Liver (tissue), 9 donors: ENCODE measurements around the gene ZGRF1. TPM values are rescaled to one million over a fixed set of nuclear protein-coding genes. Genes with fewer than 3 reads are reported as not detected.

ENCODE experiments used
- DNase-seq: peaks from one replicate; pipeline ENCODE4 v3.0.0-alpha.2; 2017; ENCODE audit warnings: low spot score
- H3K27ac ChIP-seq, 2 donors: one replicate each; pipeline ENCODE4 v1.7.0; 2013; ENCODE audit warnings: inconsistent platforms in 2 of 2, low read length in 2 of 2, control low read depth in 1 of 2, low read depth in 1 of 2, mild to moderate bottlenecking in 1 of 2
- H3K27me3 ChIP-seq, 4 donors: one replicate each; pipeline versions ENCODE4 v1.6.1 to v1.7.0; 2013; ENCODE audit warnings: low read length in 3 of 4, inconsistent platforms in 1 of 4, mild to moderate bottlenecking in 1 of 4, moderate library complexity in 1 of 4; ENCODE audit not compliant: control insufficient read depth in 4 of 4, insufficient read depth in 4 of 4
- H3K36me3 ChIP-seq, 4 donors: one replicate each; pipeline versions ENCODE4 v1.6.1 to v1.7.0; 2013; ENCODE audit warnings: low read length in 3 of 4, mild to moderate bottlenecking in 3 of 4, low read depth in 1 of 4, moderate library complexity in 1 of 4; ENCODE audit not compliant: control insufficient read depth in 4 of 4, insufficient read depth in 3 of 4
- H3K4me1 ChIP-seq, 4 donors: one replicate each; pipeline versions ENCODE4 v1.6.1 to v1.7.0; 2013; ENCODE audit warnings: low read length in 3 of 4, mild to moderate bottlenecking in 3 of 4, moderate library complexity in 1 of 4; ENCODE audit not compliant: control insufficient read depth in 4 of 4, insufficient read depth in 4 of 4
- H3K4me3 ChIP-seq, 3 donors: one replicate each; pipeline versions ENCODE4 v1.6.1 to v1.7.0; 2013; ENCODE audit warnings: low read length in 3 of 3, control low read depth in 1 of 3, low read depth in 1 of 3, mild to moderate bottlenecking in 1 of 3
- H3K9ac ChIP-seq, 2 donors: one replicate each; pipeline ENCODE4 v1.7.0; 2013; ENCODE audit warnings: low read length in 2 of 2, mild to moderate bottlenecking in 2 of 2, moderate library complexity in 2 of 2, control low read depth in 1 of 2, low read depth in 1 of 2
- H3K9me3 ChIP-seq, 4 donors: one replicate each; pipeline versions ENCODE4 v1.6.1 to v1.7.0; 2013; ENCODE audit warnings: low read length in 3 of 4; ENCODE audit not compliant: control insufficient read depth in 4 of 4
- EGR1 ChIP-seq, 2 donors: IDR thresholded peaks; 2 replicates each; pipeline ENCODE4 v1.6.1; 2016 to 2018; ENCODE audit warnings: antibody characterized with exemption in 2 of 2, low read depth in 2 of 2
- FOXA1 ChIP-seq: IDR thresholded peaks from 2 replicates; pipeline ENCODE4 v1.6.1; 2016; ENCODE audit warnings: antibody characterized with exemption
- FOXA2 ChIP-seq: IDR thresholded peaks from 2 replicates; pipeline ENCODE4 v1.6.1; 2016; ENCODE audit warnings: antibody characterized with exemption
- GABPA ChIP-seq, 2 donors: IDR thresholded peaks in 1 of 2; conservative IDR thresholded peaks in 1 of 2; 2 replicates each; pipeline ENCODE4 v1.6.1; 2016; ENCODE audit warnings: antibody characterized with exemption in 2 of 2, mild to moderate bottlenecking in 1 of 2, moderate library complexity in 1 of 2
- HNF4A ChIP-seq, 2 donors: conservative IDR thresholded peaks; 2 replicates each; pipeline ENCODE4 v1.6.1; 2016; ENCODE audit warnings: antibody characterized with exemption in 2 of 2, mild to moderate bottlenecking in 2 of 2
- HNF4G ChIP-seq: IDR thresholded peaks from 2 replicates; pipeline ENCODE4 v1.6.1; 2016; ENCODE audit warnings: antibody characterized with exemption
- JUND ChIP-seq, 2 donors: IDR thresholded peaks; 2 replicates each; pipeline ENCODE4 v1.6.1; 2016; ENCODE audit warnings: antibody characterized with exemption in 2 of 2
- NR2F2 ChIP-seq: IDR thresholded peaks from 2 replicates; pipeline ENCODE4 v1.6.1; 2016; ENCODE audit warnings: antibody characterized with exemption
- RAD21 ChIP-seq, 2 donors: IDR thresholded peaks; 2 replicates each; pipeline ENCODE4 v1.6.1; 2016; ENCODE audit warnings: antibody characterized with exemption in 2 of 2, mild to moderate bottlenecking in 2 of 2
- REST ChIP-seq: IDR thresholded peaks from 2 replicates; pipeline ENCODE4 v1.6.1; 2016; ENCODE audit warnings: antibody characterized with exemption, mild to moderate bottlenecking
- RXRA ChIP-seq, 2 donors: IDR thresholded peaks; 2 replicates each; pipeline ENCODE4 v1.6.1; 2017 to 2018; ENCODE audit warnings: antibody characterized with exemption in 2 of 2, mild to moderate bottlenecking in 1 of 2
- SP1 ChIP-seq: IDR thresholded peaks from 2 replicates; pipeline ENCODE4 v1.6.1; 2018; ENCODE audit warnings: antibody characterized with exemption, mild to moderate bottlenecking
- TAF1 ChIP-seq: conservative IDR thresholded peaks from 2 replicates; pipeline ENCODE4 v1.6.1; 2016; ENCODE audit warnings: antibody characterized with exemption, mild to moderate bottlenecking
- YY1 ChIP-seq: IDR thresholded peaks from 2 replicates; pipeline ENCODE4 v1.6.1; 2016; ENCODE audit warnings: antibody characterized with exemption, mild to moderate bottlenecking
- ZBTB33 ChIP-seq: IDR thresholded peaks from 2 replicates; pipeline ENCODE4 v1.6.1; 2016; ENCODE audit warnings: antibody characterized with exemption
- WGBS: extraction: QIAGEN DNeasy Blood & Tissue Kit; methylation state at CpG from one replicate; pipeline ENCODE4 v1.1.7; 2013; 5-methylcytosine and 5-hydroxymethylcytosine counted together
- polyA plus RNA-seq, 2 donors: library from polyadenylated mRNA; stranded (reverse) in 1 of 2; unstranded in 1 of 2; fragments of 200-250 nt in 1 of 2; fragments of >200 nt in 1 of 2; fragmentation: Nextera tagmentation in 1 of 2; extraction: Ambion mirVana in 1 of 2; gene quantifications; one replicate each; pipeline versions ENCODE4 v1.2.1 to v1.2.3, GENCODE V29; 2013 to 2015
- total RNA-seq, 2 donors: library from RNA; depleted of rRNA; stranded (reverse); fragments of >200 nt; gene quantifications; one replicate each; pipeline ENCODE4 v1.2.3, GENCODE V29; 2014
- TF ChIP-seq, protein P1 (sequence below): IDR thresholded peaks from 2 replicates; pipeline ENCODE4 v1.6.1; 2016; ENCODE audit warnings: antibody characterized with exemption
- TF ChIP-seq, protein P2 (sequence below): IDR thresholded peaks from 2 replicates; pipeline ENCODE4 v1.6.1; 2016; ENCODE audit warnings: antibody characterized with exemption
- TF ChIP-seq, protein P3 (sequence below): fragments of 150-350 bp; IDR thresholded peaks from 2 replicates; pipeline ENCODE4 v1.5.1; 2017; ENCODE audit warnings: improper control_type of control experiment, low read depth, low read length; ENCODE audit not compliant: missing input control
- donor health status: healthy.
- donor health status: healthy.
- donor health status: healthy.
- donor health status: healthy.
- donor health status: healthy.

Gene ZGRF1
- total and polyA plus RNA-seq, 4 donors: 0.38 to 12.7 (median 2.1) TPM

GRCh38 chr4:112651641-112652040 is 14.9 kb upstream of the ZGRF1 start (continued):
- TF ChIP-seq ZBTB33 (no peak), GABPA (IDR thresholded peaks at IDR 0.05 in 1 of 2, conservative IDR thresholded peaks at IDR 0.05 in 1 of 2) (no peak)

- no peak overlapping the region for H3K9ac ChIP-seq
- peaks cover 11 to 71% (median 63%) of the 10 kb centered on the region in 4 donors for H3K36me3 ChIP-seq
- no peak for DNase-seq
- no peak overlapping the region for H3K4me3 ChIP-seq
- H3K9me3 ChIP-seq: no peaks in the 10 kb centered on the region
- no peak overlapping the region for H3K27ac ChIP-seq
- TF ChIP-seq, protein P1, sequence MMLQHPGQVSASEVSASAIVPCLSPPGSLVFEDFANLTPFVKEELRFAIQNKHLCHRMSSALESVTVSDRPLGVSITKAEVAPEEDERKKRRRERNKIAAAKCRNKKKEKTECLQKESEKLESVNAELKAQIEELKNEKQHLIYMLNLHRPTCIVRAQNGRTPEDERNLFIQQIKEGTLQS: no peak
- TF ChIP-seq, protein P2, sequence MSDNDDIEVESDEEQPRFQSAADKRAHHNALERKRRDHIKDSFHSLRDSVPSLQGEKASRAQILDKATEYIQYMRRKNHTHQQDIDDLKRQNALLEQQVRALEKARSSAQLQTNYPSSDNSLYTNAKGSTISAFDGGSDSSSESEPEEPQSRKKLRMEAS: no peak
- TF ChIP-seq GABPA (IDR thresholded peaks at IDR 0.05 in 1 of 2, conservative IDR thresholded peaks at IDR 0.05 in 1 of 2): no peak
- TF ChIP-seq YY1: no peak
- no peak for TF ChIP-seq FOXA1
- no peak for TF ChIP-seq FOXA2
- no peak for TF ChIP-seq REST
- TF ChIP-seq NR2F2: no peak
- TF ChIP-seq, protein P3, sequence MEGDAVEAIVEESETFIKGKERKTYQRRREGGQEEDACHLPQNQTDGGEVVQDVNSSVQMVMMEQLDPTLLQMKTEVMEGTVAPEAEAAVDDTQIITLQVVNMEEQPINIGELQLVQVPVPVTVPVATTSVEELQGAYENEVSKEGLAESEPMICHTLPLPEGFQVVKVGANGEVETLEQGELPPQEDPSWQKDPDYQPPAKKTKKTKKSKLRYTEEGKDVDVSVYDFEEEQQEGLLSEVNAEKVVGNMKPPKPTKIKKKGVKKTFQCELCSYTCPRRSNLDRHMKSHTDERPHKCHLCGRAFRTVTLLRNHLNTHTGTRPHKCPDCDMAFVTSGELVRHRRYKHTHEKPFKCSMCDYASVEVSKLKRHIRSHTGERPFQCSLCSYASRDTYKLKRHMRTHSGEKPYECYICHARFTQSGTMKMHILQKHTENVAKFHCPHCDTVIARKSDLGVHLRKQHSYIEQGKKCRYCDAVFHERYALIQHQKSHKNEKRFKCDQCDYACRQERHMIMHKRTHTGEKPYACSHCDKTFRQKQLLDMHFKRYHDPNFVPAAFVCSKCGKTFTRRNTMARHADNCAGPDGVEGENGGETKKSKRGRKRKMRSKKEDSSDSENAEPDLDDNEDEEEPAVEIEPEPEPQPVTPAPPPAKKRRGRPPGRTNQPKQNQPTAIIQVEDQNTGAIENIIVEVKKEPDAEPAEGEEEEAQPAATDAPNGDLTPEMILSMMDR: no peak
- TF ChIP-seq RXRA (IDR thresholded peaks at IDR 0.05): no peak
- TF ChIP-seq RAD21 (IDR thresholded peaks at IDR 0.05): no peak
- TF ChIP-seq ZBTB33: no peak
- no peak for TF ChIP-seq HNF4G
- no peak for TF ChIP-seq TAF1
- no peak for TF ChIP-seq JUND (IDR thresholded peaks at IDR 0.05)
- TF ChIP-seq SP1: no peak
- TF ChIP-seq EGR1 (IDR thresholded peaks at IDR 0.05; ENCODE audit: low read depth in 2 of 2): no peak
- no peak for TF ChIP-seq HNF4A (conservative IDR thresholded peaks at IDR 0.05)
- no peaks in the 10 kb centered on the region for H3K27me3 ChIP-seq
- 82% methylated on average over 4 of the region's 4 CpGs for WGBS
- no peaks in the 10 kb centered on the region for H3K4me1 ChIP-seq
These were observed 13.6 kb upstream of the ZGRF1 start for GRCh38 chr4:112650332-112650731.
